ENCODE measurements around the gene TRIO. TPM values are rescaled to one million over a fixed set of nuclear protein-coding genes. Genes with fewer than 3 reads are reported as not detected.
A peak's percentile ranks its signal among the peaks of the same experiment; 100 is the strongest.

The TRIO gene
- total RNA-seq, 1 experiment from 2014 or later = 211 TPM

DNA sequence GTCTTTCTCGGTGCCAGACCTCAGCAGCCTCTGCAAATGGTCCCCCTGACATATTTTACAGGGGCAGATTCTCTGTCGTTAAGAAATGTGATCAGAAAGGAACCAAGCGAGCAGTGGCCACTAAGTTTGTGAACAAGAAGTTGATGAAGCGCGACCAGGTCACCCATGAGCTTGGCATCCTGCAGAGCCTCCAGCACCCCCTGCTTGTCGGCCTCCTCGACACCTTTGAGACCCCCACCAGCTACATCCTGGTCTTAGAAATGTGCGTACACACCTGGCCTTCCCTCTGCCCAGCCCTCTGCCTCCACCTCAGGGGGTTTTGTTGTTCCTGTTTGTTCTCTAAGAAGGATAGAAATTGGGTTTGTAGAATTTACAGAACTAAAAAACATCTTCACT, 361.2 kb downstream of the TRIO start:
- ChIA-PET CTCF (no interaction called here), POLR2A (ENCODE audit: unreplicated experiment) (no interaction called here)
- no TSS peak for BruUV-seq (replicated peaks)
- Histone ChIP-seq H3K36me3 (ENCODE audit: low read depth, low read length) (peaks cover 71% of the 10 kb centered on the region), H3K27ac (ENCODE audit: low read length) (no peak overlapping the region), H3K27me3 (ENCODE audit: low read length) (no peaks in the 10 kb centered on the region), H3K4me3 (ENCODE audit: low read length) (no peak overlapping the region), H4K20me1 (ENCODE audit: low read length) (no peaks in the 10 kb centered on the region), H2AFZ (ENCODE audit: low read length) (no peak overlapping the region), H3K9me3 (ENCODE audit: low read length) (no peaks in the 10 kb centered on the region), H3K9ac (ENCODE audit: low read length) (no peak overlapping the region), H3K4me1 (ENCODE audit: insufficient read depth, low read length) (no peaks in the 10 kb centered on the region), H3K4me2 (ENCODE audit: low read length) (no peak overlapping the region), H3K9me2 (replicated peaks; ENCODE audit: low read length) (no peaks in the 10 kb centered on the region), H3F3A (ENCODE audit: low read length, unreplicated experiment) (no peaks in the 10 kb centered on the region), H3K79me2 (ENCODE audit: low read length) (no peaks in the 10 kb centered on the region)
- DNase-seq (no peak), ATAC-seq (no peak)
- TF ChIP-seq EZH2phosphoT487 (IDR thresholded peaks at IDR 0.05; ENCODE audit: borderline replicate concordance, low read length) = no peak
- no peak for TF ChIP-seq EZH2 (IDR thresholded peaks at IDR 0.05; ENCODE audit: low read length, unreplicated experiment)
- TF ChIP-seq, protein P1, sequence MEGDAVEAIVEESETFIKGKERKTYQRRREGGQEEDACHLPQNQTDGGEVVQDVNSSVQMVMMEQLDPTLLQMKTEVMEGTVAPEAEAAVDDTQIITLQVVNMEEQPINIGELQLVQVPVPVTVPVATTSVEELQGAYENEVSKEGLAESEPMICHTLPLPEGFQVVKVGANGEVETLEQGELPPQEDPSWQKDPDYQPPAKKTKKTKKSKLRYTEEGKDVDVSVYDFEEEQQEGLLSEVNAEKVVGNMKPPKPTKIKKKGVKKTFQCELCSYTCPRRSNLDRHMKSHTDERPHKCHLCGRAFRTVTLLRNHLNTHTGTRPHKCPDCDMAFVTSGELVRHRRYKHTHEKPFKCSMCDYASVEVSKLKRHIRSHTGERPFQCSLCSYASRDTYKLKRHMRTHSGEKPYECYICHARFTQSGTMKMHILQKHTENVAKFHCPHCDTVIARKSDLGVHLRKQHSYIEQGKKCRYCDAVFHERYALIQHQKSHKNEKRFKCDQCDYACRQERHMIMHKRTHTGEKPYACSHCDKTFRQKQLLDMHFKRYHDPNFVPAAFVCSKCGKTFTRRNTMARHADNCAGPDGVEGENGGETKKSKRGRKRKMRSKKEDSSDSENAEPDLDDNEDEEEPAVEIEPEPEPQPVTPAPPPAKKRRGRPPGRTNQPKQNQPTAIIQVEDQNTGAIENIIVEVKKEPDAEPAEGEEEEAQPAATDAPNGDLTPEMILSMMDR (conservative IDR thresholded peaks at IDR 0.05; ENCODE audit: low read depth, low read length) = no peak
- intact Hi-C loops (cut with micrococcal nuclease) = no loop called here

- peaks cover 68% of the 10 kb centered on the region for H3K36me3 ChIP-seq (ENCODE audit: low read depth, low read length)
- H2AFZ ChIP-seq (ENCODE audit: low read length) = no peak overlapping the region
- no peaks in the 10 kb centered on the region for H3K9me2 ChIP-seq (replicated peaks; ENCODE audit: low read length)
- no peak overlapping the region for H3K4me3 ChIP-seq (ENCODE audit: low read length)
- H3F3A ChIP-seq (ENCODE audit: low read length, unreplicated experiment) = no peaks in the 10 kb centered on the region
- intact Hi-C loops (cut with micrococcal nuclease) = loop anchor here (5.0 kb wide), 1 partner anchor 77 kb away; the partner anchor contains the start of gene OTULINL
- H3K9ac ChIP-seq (ENCODE audit: low read length) = no peak overlapping the region
- no peak for TF ChIP-seq EZH2 (IDR thresholded peaks at IDR 0.05; ENCODE audit: low read length, unreplicated experiment)
- no peak for TF ChIP-seq EZH2phosphoT487 (IDR thresholded peaks at IDR 0.05; ENCODE audit: borderline replicate concordance, low read length)
- TF ChIP-seq, protein P1 (conservative IDR thresholded peaks at IDR 0.05; ENCODE audit: low read depth, low read length) = no peak
- DNase-seq (no peak), ATAC-seq (no peak)
- no TSS peak for BruUV-seq (replicated peaks)
- H4K20me1 ChIP-seq (ENCODE audit: low read length) = no peaks in the 10 kb centered on the region
- no peaks in the 10 kb centered on the region for H3K27me3 ChIP-seq (ENCODE audit: low read length)
- no peaks in the 10 kb centered on the region for H3K9me3 ChIP-seq (ENCODE audit: low read length)
- POLR2A ChIA-PET (ENCODE audit: unreplicated experiment) = no interaction called here
- no peak overlapping the region for H3K4me2 ChIP-seq (ENCODE audit: low read length)
- CTCF ChIA-PET = interaction anchor here (1.3 kb wide), 1 partner anchor 144 kb away, joined by 6 read pairs; no protein-coding TSS in a partner anchor
- H3K79me2 ChIP-seq (ENCODE audit: low read length) = no peaks in the 10 kb centered on the region
- no peaks in the 10 kb centered on the region for H3K4me1 ChIP-seq (ENCODE audit: insufficient read depth, low read length)
- H3K27ac ChIP-seq (ENCODE audit: low read length) = no peak overlapping the region
Observed at GRCh38 chr5:14504816-14505215, 361.7 kb downstream of the TRIO start.

DNA sequence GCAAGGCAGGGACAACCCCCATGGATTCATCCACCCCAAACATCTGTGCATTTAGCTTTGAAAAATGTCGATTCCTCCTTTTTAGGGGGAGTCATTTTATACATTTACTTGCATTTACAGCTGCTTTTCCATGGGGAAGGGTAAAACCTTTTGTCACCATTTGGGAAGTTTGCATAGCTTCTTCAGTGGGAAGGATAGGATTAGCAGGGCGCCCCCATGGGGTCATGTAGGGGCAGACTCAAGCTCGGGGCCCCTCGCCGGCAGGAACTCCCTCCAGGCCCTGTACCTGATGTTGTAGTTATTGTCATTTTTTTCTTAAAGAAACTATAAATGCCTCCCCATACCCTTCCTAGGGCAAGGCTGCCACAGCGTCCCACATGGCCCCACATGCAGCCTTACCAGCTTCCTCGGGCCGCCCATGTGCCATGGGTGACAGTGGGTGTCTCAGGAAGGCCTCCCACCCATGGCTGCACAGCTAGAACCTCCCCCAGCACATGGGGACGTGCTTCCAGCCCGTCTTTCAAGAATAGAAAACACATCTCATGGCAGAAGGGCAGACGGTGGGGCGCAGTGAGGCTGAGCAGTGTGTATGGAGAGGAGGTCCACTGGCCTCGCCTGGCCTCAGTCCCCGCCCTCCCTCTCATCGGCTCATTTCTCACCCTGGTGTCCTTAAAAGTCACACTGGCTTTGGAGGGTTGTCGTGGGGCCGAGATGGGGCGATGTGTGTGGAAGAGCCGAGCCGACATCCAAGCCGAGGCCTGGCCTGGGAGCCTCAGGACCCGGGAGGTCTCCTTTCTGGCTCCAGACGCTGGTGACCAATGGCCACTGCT, 362.4 kb downstream of the TRIO start:
- Histone ChIP-seq H4K20me1 (ENCODE audit: low read length) (no peaks in the 10 kb centered on the region), H3K27me3 (ENCODE audit: low read length) (no peaks in the 10 kb centered on the region), H3K9me2 (replicated peaks; ENCODE audit: low read length) (no peaks in the 10 kb centered on the region), H3K9ac (ENCODE audit: low read length) (no peak overlapping the region), H2AFZ (ENCODE audit: low read length) (no peak overlapping the region), H3K79me2 (ENCODE audit: low read length) (no peaks in the 10 kb centered on the region), H3K36me3 (ENCODE audit: low read depth, low read length) (peaks cover 63% of the 10 kb centered on the region), H3K4me2 (ENCODE audit: low read length) (no peak overlapping the region), H3K9me3 (ENCODE audit: low read length) (no peaks in the 10 kb centered on the region), H3K27ac (ENCODE audit: low read length) (no peak overlapping the region), H3K4me3 (ENCODE audit: low read length) (no peak overlapping the region), H3F3A (ENCODE audit: low read length, unreplicated experiment) (no peaks in the 10 kb centered on the region), H3K4me1 (ENCODE audit: insufficient read depth, low read length) (no peaks in the 10 kb centered on the region)
- intact Hi-C loops (cut with micrococcal nuclease) = loop anchor here (5.0 kb wide), 1 partner anchor 77 kb away; the partner anchor contains the start of gene OTULINL
- ATAC-seq = no peak
- no TSS peak for BruUV-seq (replicated peaks)
- POLR2A ChIA-PET (ENCODE audit: unreplicated experiment) = no interaction called here
- CTCF ChIA-PET = interaction anchor here (1.3 kb wide), 1 partner anchor 143 kb away, joined by 6 read pairs; no protein-coding TSS in a partner anchor
- DNase-seq = no peak
- TF ChIP-seq EZH2 (IDR thresholded peaks at IDR 0.05; ENCODE audit: low read length, unreplicated experiment) = no peak
- no peak for TF ChIP-seq EZH2phosphoT487 (IDR thresholded peaks at IDR 0.05; ENCODE audit: borderline replicate concordance, low read length)
- TF ChIP-seq, protein P1 (conservative IDR thresholded peaks at IDR 0.05; ENCODE audit: low read depth, low read length) = peak; percentile 51
